ENCODE data around the gene SLC39A13. TPM values are rescaled to one million over a fixed set of nuclear protein-coding genes. Genes with fewer than 3 reads are reported as not detected.

SLC39A13 gene
- total and polyA plus RNA-seq, 2 of the 13 experiments (the other 11 are each of a cell fraction or from before 2014, with no cell fraction given) = 15.3 to 30.5 TPM

GRCh38 chr11:47426062-47426956, 17.9 kb downstream of the SLC39A13 start, which contains the start of gene PSMC3 (continued):
- TF ChIP-seq, protein P1, sequence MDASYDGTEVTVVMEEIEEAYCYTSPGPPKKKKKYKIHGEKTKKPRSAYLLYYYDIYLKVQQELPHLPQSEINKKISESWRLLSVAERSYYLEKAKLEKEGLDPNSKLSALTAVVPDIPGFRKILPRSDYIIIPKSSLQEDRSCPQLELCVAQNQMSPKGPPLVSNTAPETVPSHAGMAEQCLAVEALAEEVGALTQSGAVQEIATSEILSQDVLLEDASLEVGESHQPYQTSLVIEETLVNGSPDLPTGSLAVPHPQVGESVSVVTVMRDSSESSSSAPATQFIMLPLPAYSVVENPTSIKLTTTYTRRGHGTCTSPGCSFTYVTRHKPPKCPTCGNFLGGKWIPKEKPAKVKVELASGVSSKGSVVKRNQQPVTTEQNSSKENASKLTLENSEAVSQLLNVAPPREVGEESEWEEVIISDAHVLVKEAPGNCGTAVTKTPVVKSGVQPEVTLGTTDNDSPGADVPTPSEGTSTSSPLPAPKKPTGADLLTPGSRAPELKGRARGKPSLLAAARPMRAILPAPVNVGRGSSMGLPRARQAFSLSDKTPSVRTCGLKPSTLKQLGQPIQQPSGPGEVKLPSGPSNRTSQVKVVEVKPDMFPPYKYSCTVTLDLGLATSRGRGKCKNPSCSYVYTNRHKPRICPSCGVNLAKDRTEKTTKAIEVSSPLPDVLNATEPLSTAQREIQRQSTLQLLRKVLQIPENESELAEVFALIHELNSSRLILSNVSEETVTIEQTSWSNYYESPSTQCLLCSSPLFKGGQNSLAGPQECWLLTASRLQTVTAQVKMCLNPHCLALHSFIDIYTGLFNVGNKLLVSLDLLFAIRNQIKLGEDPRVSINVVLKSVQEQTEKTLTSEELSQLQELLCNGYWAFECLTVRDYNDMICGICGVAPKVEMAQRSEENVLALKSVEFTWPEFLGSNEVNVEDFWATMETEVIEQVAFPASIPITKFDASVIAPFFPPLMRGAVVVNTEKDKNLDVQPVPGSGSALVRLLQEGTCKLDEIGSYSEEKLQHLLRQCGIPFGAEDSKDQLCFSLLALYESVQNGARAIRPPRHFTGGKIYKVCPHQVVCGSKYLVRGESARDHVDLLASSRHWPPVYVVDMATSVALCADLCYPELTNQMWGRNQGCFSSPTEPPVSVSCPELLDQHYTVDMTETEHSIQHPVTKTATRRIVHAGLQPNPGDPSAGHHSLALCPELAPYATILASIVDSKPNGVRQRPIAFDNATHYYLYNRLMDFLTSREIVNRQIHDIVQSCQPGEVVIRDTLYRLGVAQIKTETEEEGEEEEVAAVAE (CRISPR knock-in tag; IDR thresholded peaks at IDR 0.05; ENCODE audit: borderline replicate concordance) = 0 out of 2 replicates have a peak, but pooled peaks have one; percentile 32
- TF ChIP-seq SIN3B (IDR thresholded peaks at IDR 0.05; ENCODE audit: low read length) (peak; percentile 69; the same call in 1 of the 2 replicates), ZNF784 (CRISPR knock-in tag; IDR thresholded peaks at IDR 0.05; ENCODE audit: borderline replicate concordance) (no peak), ZNF598 (CRISPR knock-in tag; IDR thresholded peaks at IDR 0.05; ENCODE audit: borderline replicate concordance) (no peak), JUNB (CRISPR knock-in tag; IDR thresholded peaks at IDR 0.05; ENCODE audit: borderline replicate concordance) (no peak), MTERF4 (CRISPR knock-in tag; IDR thresholded peaks at IDR 0.05) (no peak), ATF7-NPFF (CRISPR knock-in tag; IDR thresholded peaks at IDR 0.05; ENCODE audit: low read depth) (0 out of 2 replicates have a peak, but pooled peaks have one; percentile 22), ZNF484 (CRISPR knock-in tag; IDR thresholded peaks at IDR 0.05; ENCODE audit: borderline replicate concordance, low read depth) (no peak), ZBTB43 (CRISPR knock-in tag; conservative IDR thresholded peaks at IDR 0.05) (0 out of 2 replicates have a peak, but pooled peaks have one; percentile 47), NFIC (IDR thresholded peaks at IDR 0.05; ENCODE audit: low read length) (no peak), ATM (IDR thresholded peaks at IDR 0.05; ENCODE audit: borderline replicate concordance) (no peak)
- TF ChIP-seq, protein P2, sequence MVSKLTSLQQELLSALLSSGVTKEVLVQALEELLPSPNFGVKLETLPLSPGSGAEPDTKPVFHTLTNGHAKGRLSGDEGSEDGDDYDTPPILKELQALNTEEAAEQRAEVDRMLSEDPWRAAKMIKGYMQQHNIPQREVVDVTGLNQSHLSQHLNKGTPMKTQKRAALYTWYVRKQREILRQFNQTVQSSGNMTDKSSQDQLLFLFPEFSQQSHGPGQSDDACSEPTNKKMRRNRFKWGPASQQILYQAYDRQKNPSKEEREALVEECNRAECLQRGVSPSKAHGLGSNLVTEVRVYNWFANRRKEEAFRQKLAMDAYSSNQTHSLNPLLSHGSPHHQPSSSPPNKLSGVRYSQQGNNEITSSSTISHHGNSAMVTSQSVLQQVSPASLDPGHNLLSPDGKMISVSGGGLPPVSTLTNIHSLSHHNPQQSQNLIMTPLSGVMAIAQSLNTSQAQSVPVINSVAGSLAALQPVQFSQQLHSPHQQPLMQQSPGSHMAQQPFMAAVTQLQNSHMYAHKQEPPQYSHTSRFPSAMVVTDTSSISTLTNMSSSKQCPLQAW (CRISPR knock-in tag; IDR thresholded peaks at IDR 0.05) = peak; percentile 78
- TF ChIP-seq, protein P3, sequence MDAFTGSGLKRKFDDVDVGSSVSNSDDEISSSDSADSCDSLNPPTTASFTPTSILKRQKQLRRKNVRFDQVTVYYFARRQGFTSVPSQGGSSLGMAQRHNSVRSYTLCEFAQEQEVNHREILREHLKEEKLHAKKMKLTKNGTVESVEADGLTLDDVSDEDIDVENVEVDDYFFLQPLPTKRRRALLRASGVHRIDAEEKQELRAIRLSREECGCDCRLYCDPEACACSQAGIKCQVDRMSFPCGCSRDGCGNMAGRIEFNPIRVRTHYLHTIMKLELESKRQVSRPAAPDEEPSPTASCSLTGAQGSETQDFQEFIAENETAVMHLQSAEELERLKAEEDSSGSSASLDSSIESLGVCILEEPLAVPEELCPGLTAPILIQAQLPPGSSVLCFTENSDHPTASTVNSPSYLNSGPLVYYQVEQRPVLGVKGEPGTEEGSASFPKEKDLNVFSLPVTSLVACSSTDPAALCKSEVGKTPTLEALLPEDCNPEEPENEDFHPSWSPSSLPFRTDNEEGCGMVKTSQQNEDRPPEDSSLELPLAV (CRISPR knock-in tag; conservative IDR thresholded peaks at IDR 0.05; ENCODE audit: low read depth) = no peak
